Colonic mucosa (tissue), 4 donors: Measurements from ENCODE around the gene MCHR2. TPM values are rescaled to one million over a fixed set of nuclear protein-coding genes. Genes with fewer than 3 reads are reported as not detected.

ENCODE experiments used
- DNase-seq: peaks from one replicate; pipeline ENCODE4 v3.0.0-alpha.2; 2020
- H3K27ac ChIP-seq: fragments of 200-600 bp; one replicate; pipeline ENCODE4 v1.8.0; 2021
- H3K27me3 ChIP-seq: fragments of 200-600 bp; one replicate; pipeline ENCODE4 v1.8.0; 2021
- H3K36me3 ChIP-seq: fragments of 200-600 bp; one replicate; pipeline ENCODE4 v1.8.0; 2021
- H3K4me1 ChIP-seq: fragments of 200-600 bp; one replicate; pipeline ENCODE4 v1.8.0; 2021; ENCODE audit warnings: mild to moderate bottlenecking
- H3K4me3 ChIP-seq: fragments of 200-600 bp; one replicate; pipeline ENCODE4 v1.8.0; 2021
- H3K9ac ChIP-seq, 2 donors: one replicate each; pipeline ENCODE4 v1.7.0; 2013; ENCODE audit warnings: control low read depth in 2 of 2, low read depth in 2 of 2, low read length in 2 of 2
- H3K9me3 ChIP-seq: fragments of 200-600 bp; one replicate; pipeline ENCODE4 v1.8.0; 2021
- intact Hi-C: fragments of 100-400 bp; cut with DNase I; formaldehyde crosslinking; loops from one replicate; pipeline ENCODE4 v1.14.1; 2022
- total RNA-seq, 2 donors: library from RNA; stranded (reverse); fragmentation: NEBNext Ultra II Directional in 1 of 2; extraction: Animal tissue kit (Norgen Biotek cat#: 25700) in 1 of 2; gene quantifications; one replicate each; pipeline ENCODE4 v1.2.1, GENCODE V29; 2021
- TF ChIP-seq, protein P1 (sequence below): fragments of 200-600 bp; IDR thresholded peaks from one replicate; pipeline ENCODE4 v1.8.0; 2022; ENCODE audit warnings: antibody characterized with exemption, mild to moderate bottlenecking
- donor health status: healthy.
- donor health status: DM: no; HTN: no; CAD: no.
- donor health status: DM: no; HTN: no; CAD: no.

MCHR2 gene
- total RNA-seq, 2 donors from 2014 or later, result not detected

DNA sequence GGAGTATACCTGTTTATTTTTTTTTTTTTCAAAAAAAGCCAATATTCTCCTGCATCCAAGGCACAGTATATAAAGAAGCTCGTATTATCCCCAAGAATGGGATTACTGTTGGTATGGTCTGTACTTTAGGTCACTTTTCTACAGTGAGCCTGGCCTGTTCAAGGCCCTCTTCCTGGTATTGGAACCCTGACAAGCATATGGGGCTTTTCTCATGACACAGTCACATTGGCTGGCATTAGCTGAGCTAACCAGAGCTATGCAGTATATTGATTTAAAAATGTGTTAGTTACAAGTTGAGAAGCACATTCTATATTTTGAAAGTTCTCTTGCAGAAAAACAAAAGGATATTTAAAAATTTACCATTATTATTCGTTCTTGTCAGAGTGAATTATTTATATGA lies 48.0 kb downstream of the MCHR2 start:
- Histone ChIP-seq H3K27ac (no peak overlapping the region), H3K4me1 (no peaks in the 10 kb centered on the region), H3K9me3 (no peaks in the 10 kb centered on the region), H3K27me3 (no peaks in the 10 kb centered on the region), H3K9ac (no peak overlapping the region), H3K4me3 (no peak overlapping the region), H3K36me3 (no peaks in the 10 kb centered on the region)
- no peak for DNase-seq
- intact Hi-C loops, result no loop called here
- TF ChIP-seq, protein P1, sequence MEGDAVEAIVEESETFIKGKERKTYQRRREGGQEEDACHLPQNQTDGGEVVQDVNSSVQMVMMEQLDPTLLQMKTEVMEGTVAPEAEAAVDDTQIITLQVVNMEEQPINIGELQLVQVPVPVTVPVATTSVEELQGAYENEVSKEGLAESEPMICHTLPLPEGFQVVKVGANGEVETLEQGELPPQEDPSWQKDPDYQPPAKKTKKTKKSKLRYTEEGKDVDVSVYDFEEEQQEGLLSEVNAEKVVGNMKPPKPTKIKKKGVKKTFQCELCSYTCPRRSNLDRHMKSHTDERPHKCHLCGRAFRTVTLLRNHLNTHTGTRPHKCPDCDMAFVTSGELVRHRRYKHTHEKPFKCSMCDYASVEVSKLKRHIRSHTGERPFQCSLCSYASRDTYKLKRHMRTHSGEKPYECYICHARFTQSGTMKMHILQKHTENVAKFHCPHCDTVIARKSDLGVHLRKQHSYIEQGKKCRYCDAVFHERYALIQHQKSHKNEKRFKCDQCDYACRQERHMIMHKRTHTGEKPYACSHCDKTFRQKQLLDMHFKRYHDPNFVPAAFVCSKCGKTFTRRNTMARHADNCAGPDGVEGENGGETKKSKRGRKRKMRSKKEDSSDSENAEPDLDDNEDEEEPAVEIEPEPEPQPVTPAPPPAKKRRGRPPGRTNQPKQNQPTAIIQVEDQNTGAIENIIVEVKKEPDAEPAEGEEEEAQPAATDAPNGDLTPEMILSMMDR, result no peak

DNA sequence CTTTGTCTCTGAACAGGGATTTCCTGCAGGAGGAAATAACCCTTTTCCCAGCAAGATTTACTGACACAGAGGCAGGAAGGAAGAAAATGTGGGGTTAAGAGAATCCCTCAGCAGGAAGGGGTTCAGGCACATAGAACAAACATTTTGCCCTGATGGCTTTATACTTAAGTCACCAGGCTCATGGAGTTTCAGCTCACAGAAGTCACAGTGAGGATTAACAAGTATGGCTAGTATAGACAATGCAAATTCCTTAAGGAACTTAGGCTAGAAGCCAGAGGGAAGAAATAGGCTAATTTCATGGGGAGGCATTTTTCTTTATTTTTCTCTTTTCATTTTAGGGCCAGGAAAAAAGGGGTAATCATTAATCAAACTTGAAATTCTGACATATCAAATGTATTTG lies 50.2 kb downstream of the MCHR2 start:
- TF ChIP-seq, protein P1, result no peak
- H3K27me3 ChIP-seq, result no peaks in the 10 kb centered on the region
- no peaks in the 10 kb centered on the region for H3K4me1 ChIP-seq
- intact Hi-C loops, result no loop called here
- H3K9ac ChIP-seq, result no peak overlapping the region
- no peaks in the 10 kb centered on the region for H3K36me3 ChIP-seq
- no peak for DNase-seq
- no peaks in the 10 kb centered on the region for H3K9me3 ChIP-seq
- no peak overlapping the region for H3K27ac ChIP-seq
- no peak overlapping the region for H3K4me3 ChIP-seq

DNA sequence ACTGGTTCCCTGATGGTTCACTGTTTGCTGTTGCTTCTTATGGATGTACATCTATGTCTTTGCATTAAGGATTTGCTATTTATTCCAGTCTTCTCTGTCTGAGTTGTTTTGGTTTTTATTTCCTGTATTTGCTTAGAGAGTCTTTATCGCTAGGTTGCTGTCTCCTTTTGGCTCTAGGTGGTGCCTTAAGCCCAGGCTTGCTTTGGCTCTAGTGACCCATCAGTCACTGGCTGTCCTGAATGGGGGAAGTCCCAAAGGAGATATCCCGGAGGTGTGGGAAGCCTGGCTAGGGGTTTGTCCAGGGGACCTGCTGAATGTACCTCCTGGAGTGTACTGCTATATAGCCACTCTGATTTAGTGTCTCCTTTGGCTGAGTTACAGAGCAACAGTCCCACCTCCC lies 53.4 kb downstream of the MCHR2 start:
- no peaks in the 10 kb centered on the region for H3K27me3 ChIP-seq
- no peak overlapping the region for H3K9ac ChIP-seq
- intact Hi-C loops, result no loop called here
- H3K9me3 ChIP-seq, result no peaks in the 10 kb centered on the region
- DNase-seq, result no peak
- no peaks in the 10 kb centered on the region for H3K4me1 ChIP-seq
- no peaks in the 10 kb centered on the region for H3K36me3 ChIP-seq
- TF ChIP-seq, protein P1, result no peak
- no peak overlapping the region for H3K4me3 ChIP-seq
- no peak overlapping the region for H3K27ac ChIP-seq

DNA sequence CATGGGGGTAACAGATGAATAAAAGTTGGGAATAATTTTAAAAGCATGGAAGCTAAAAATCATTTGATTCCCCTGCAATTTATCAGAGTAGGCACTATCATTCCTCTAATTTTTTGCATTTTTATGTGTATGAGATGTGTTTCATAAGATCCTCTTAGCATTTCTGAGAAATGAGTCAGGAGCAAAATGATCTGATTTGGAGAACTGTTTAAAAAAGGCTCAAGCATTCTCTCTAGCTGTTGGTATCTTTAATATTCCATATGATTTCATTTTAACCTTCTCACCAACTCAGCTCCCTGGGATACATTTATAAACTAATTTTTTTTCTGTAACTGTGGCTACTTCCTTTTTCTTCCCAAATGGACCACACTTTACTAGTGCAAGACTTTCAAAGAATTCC lies 60.9 kb downstream of the MCHR2 start:
- intact Hi-C loops, result no loop called here
- Histone ChIP-seq H3K4me1 (no peaks in the 10 kb centered on the region), H3K9ac (no peak overlapping the region), H3K27me3 (no peaks in the 10 kb centered on the region), H3K9me3 (no peaks in the 10 kb centered on the region), H3K27ac (no peak overlapping the region), H3K4me3 (no peak overlapping the region), H3K36me3 (no peaks in the 10 kb centered on the region)
- no peak for DNase-seq
- TF ChIP-seq, protein P1, result no peak

DNA sequence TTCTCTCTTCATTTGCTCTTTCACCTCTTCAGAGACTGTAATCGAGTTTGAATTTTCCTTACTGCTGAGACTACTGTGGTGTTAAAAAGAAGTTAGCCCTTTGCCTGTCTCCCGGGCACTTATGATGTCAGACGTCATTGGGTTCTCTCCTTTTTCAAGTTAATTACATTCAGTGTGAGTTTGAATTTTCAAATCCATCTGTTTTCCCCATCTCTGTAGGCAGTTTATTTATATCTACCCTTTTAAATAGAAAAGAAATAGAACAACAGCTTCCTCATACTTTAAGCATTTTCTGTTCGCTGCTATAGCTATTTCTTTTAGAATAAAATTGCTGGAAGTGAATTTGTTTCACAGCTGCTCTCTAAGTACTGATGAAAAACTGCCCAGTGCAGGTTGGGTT lies 81.4 kb downstream of the MCHR2 start:
- intact Hi-C loops, result no loop called here
- no peak overlapping the region for H3K27ac ChIP-seq
- DNase-seq, result no peak
- no peaks in the 10 kb centered on the region for H3K36me3 ChIP-seq
- no peaks in the 10 kb centered on the region for H3K4me1 ChIP-seq
- H3K27me3 ChIP-seq, result no peaks in the 10 kb centered on the region
- H3K9ac ChIP-seq, result no peak overlapping the region
- no peak overlapping the region for H3K4me3 ChIP-seq
- no peaks in the 10 kb centered on the region for H3K9me3 ChIP-seq
- TF ChIP-seq, protein P1, result no peak
